ENCODE measurements around the gene INPP5D.
"Not testable (repeated sequence)": the region's sequence is repeated elsewhere in the genome, so short reads cannot be mapped to it uniquely, and the experiment has no call there.

INPP5D gene

GRCh38 chr2:233184669-233185068, 124.5 kb downstream of the INPP5D start:
- DNase-seq, result no peak

- DNase-seq, result no peak
These were observed 125.2 kb downstream of the INPP5D start for GRCh38 chr2:233185330-233185729.

GRCh38 chr2:233185963-233186362, 125.8 kb downstream of the INPP5D start:
- DNase-seq, result no peak

DNA sequence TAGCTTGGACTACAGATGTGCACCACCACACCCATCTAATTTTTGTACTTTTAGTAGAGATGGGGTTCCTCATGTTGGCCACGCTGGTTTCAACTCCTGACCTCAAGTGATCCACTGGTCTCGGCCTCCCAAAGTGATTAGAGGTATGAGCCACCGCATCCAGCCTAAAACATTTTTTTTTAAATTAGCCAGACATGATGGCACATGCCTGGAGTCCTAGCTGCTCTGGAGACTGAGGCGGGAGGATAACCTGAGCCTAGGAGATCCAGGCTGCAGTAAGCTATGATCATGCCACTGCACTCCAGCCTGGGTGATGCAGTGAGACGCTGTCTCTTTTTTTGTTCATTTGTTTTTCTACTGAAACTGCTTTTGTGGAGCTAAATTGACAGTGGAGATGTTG, 126.7 kb downstream of the INPP5D start:
- DNase-seq, result no peak

DNA sequence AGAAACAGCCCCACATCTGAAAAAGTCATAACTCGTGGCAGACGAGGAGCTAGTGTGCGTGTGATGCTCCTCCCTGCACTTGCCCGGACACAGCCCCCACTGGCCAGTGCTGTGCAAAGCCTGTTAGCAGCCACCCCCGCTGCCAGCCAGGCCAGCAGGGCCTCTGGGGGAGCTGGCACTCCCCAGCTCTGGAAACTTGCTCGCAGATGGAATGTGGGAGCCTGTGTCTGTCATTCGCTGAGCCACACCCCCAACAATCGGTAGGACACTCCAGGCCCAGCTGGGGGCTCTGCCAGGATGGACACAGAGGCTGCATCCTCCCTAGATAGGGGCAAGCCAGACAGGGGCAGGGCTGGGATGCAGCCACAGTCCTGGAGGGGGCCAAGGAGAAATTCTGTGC, 128.9 kb downstream of the INPP5D start:
- no peak for DNase-seq

DNA sequence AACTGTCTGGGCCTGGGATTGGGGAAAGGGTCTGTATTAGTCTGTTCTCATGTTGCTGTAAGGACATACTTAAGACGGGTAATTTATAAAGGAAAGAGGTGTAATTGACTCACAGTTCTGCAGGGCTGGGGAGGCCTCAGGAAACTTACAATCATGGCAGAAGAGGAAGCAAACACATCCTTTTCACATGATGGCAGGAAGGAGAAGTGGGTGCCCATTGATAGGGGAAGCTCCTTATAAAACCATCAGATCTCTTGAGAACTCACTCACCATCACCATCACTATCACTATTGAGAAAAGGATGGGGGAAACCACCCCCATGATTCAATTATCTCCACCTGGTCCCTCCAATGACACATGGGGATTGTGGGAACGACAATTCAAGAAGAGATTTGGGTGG, 130.9 kb downstream of the INPP5D start:
- not testable (repeated sequence) for DNase-seq

- no peak for DNase-seq
These were observed 133.6 kb downstream of the INPP5D start for GRCh38 chr2:233193738-233194137.

- DNase-seq, result no peak
These were observed 134.9 kb downstream of the INPP5D start for GRCh38 chr2:233195027-233195426.

- no peak for DNase-seq
These were observed 136.9 kb downstream of the INPP5D start for GRCh38 chr2:233197022-233197421.

DNA sequence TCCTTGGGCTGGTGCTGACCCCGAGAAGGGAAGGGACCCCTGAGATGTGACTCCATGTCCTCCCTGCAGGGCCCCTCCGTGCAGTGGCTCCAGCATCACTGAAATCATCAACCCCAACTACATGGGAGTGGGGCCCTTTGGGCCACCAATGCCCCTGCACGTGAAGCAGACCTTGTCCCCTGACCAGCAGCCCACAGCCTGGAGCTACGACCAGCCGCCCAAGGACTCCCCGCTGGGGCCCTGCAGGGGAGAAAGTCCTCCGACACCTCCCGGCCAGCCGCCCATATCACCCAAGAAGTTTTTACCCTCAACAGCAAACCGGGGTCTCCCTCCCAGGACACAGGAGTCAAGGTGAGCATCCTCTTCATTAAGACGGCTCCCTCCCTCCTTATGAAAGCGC, 137.9 kb downstream of the INPP5D start:
- no peak for DNase-seq

GRCh38 chr2:233199870-233200269, 139.7 kb downstream of the INPP5D start:
- no peak for DNase-seq

DNA sequence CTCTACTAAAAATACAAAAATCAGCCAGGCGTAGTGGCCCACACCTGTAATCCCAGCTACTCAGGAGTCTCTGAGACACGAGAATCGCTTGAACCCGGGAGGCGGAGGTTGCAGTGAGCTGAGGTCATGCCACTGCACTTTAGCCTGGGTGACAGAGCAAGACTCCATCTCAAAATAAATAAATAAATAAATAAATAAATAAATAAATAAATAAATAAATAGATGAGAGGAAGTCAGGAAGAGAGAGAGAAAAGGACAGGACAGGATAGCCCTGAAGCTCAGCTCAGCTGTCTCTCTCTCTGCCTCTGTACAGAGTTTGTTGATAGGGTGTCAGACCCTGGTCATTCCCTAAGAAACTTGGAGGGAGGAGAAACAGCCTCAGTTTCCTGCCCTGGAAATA, 140.6 kb downstream of the INPP5D start:
- not testable (repeated sequence) for DNase-seq

DNA sequence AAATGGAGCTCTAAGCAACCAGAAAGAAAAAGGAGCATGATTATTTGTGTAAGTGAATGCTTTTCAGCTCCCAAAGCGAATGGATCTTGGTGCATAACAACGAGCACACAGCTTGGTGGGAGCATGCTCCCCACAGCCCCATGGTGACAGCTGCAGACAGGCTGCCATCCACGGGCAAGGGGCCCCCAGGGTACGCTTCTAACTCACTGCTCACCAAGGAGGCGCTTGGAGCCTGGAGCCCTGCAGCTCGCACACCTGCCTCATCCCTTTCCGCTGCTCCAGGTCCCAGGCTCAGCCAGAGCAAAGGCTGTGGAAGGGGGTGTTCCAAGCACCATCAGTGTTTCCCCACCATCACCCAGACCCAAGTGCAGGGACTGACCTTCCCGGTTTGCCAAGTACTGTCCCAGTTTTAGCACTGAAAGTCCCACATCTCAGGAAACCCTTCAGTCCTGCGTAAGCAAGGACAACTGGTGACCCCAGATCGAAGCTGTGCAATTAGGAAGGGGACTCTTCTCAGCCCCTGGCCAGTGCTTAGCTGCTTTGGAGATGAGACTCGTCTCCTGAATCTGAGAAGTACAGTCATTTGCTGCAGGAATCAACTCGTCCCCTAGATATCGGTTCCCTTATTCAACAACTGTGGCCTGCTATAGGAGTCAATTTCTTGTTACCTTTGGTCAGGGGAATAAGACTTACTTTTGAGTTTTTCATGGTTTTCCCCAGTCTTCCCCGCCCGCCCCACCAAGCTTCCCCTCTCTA, 141.3 kb downstream of the INPP5D start:
- DNase-seq, result no peak

DNA sequence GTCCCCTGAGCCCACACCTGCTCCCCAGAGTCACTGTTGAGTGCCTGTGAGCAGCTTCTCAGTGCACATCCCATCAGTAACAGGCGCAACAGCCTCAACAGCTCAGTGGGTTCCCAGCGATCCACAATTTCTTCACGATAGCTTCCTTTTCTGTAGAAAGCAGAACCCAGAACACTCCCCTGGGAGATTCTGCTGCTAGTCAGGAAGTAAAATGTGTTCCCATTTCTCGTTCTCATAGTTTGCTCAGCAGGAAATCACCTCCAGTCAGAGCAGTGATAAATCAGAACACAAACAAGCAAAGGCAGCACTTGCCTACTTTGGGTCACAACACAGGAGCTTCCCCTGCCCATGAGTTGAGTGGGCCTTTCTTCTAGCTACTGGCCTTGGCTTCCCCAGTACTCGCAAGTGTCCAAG, 142.4 kb downstream of the INPP5D start:
- DNase-seq, result no peak

DNA sequence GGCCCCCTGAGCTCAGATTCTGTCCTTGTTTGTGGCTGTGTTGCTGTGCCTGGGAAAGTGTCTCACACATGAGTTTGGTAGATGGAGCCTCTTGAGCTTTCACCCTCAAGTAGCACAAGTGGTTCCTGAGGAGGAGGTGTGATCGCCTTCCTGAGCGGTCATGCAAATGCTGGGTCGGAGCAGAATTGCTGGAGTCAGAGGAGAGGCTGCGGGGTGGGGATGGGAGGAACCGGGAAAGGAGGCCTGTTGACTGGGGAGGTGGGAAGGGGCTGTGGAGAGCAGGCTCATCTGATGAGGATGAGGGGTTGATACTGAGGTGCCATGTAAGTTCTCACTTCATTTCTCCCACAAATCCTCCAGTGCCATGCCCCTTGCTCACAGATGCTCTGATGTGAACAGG, 142.9 kb downstream of the INPP5D start:
- DNase-seq, result no peak

DNA sequence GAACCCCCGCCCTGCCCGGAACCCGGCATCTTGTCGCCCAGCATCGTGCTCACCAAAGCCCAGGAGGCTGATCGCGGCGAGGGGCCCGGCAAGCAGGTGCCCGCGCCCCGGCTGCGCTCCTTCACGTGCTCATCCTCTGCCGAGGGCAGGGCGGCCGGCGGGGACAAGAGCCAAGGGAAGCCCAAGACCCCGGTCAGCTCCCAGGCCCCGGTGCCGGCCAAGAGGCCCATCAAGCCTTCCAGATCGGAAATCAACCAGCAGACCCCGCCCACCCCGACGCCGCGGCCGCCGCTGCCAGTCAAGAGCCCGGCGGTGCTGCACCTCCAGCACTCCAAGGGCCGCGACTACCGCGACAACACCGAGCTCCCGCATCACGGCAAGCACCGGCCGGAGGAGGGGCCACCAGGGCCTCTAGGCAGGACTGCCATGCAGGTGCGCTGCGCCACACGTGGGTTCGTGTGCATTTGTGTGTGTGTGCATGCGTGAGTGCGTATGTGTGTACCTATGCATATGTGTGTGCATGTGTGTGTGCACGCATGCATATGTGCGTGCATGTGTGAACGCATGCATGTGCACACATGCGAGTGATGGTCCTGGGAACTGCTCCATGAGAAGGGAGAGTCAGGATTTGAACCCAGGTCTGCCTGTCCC, 144.3 kb downstream of the INPP5D start:
- DNase-seq, result no peak

DNA sequence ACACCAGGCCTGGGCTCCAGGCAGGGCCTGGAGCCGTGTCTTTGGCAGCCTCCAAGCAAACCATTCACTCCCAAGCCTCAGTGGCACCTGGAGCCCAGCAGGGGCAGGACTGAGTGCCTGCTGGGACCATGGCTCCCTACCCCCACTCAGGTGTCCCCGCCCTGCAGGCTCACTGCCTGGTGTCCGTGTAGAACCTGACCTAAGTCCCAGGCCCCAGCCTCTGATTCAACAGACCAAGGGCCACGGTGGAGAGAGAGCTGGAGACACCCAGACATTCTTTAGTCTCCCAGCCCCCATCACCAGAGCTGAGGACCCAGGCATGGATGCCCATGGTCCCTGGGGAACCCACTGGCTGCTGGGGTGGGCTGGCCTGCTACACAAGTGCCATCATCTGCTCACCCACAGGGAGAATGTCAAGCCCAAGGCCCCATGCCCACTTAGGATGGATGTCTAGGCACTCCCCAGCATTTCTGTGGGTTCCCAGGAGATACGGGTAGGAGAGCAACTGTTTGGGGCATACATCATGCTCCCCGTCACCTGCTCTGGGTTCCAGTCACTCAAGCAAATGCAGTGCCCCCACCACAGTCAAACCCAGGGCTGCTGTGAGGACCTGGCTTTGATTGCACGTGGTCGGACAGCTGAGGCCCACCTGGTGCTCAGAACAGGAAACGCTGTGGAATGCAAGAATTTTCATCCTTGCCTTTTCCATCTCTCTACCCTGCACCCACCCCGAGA, 148.4 kb downstream of the INPP5D start:
- no peak for DNase-seq

DNA sequence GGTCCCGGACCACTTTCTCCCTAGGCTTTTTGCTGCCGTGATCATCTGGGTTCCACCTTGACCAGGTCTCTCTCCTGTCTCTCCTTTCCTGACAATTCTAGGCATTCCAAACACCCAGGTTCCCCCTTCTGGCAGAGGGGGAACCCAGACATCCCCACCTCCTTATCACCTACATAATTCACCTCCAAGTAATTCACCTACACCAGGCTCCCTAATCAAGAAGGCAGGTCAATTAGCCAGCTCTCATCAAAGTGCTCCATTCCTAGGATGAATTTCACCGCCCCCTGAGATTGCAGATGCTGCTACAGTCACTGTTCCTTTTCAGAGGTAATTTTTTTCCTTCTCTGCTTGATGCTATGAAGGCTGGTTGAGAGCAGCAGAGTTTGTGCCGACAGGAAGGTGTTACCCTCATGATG, 149.0 kb downstream of the INPP5D start:
- DNase-seq, result no peak

- peak; percentile 12 to 48 for DNase-seq
These were observed 149.5 kb downstream of the INPP5D start for GRCh38 chr2:233209533-233210171.

DNA sequence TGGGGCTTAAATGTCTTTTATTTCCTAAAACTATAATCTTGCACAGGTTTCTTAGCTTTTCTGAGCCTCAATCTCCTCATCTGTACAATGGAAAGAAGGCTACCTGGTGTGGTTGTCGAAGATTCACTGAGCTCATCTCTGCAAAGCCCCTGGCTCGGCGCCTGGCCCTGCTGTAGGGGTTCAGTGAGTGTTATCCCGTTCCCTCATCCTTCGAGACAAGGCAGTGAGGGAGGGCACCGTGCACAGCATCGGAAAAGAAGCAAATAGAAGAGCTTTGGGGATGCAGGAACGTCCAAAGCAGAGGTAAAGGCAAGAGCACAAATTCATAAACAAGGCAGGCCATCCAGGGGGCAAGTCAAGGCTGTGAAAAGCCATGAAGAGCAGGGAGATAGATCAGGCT, 150.1 kb downstream of the INPP5D start:
- DNase-seq, result no peak

GRCh38 chr2:233210843-233211547, 150.9 kb downstream of the INPP5D start:
- peak in 1 of 2 donors; percentile 6 for DNase-seq

DNA sequence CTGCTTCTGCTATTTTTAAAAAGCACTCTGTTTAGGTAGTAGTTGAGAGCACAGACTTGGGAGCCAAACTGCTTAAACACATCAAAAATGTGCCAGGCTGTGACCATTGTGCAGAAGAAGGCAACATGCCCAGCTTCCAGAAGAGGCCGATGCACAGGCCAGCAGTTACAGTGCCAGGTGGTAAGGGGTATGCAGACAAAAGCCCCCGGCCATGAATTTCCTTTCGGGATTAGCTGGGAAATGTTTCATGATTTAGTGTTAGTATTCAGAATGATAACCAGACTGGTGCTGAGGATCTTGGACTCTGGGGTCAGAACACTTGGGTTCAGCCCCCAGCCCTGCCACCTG, 151.4 kb downstream of the INPP5D start:
- no peak for DNase-seq

DNA sequence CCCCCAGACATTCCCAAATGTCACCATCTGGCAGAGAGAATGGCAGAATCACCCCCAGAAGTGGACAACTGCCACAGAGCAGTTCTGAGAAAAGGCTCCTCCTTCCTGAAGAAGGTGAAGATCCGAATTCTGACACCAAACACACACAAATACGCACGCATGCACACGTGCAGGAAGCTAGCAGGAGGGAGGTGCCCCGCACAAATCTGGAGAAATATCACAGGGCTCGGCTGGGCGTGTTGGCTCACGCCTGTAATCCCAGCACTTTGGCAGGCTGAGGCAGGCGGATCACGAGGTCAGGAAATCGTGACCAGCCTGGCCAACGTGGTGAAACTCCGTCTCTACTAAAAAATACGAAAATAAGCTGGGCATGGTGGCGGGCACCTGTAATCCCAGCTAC, 152.9 kb downstream of the INPP5D start:
- DNase-seq, result no peak
